HepG2 (cell line): ENCODE data around the gene EFEMP2. TPM values are rescaled to one million over a fixed set of nuclear protein-coding genes. Genes with fewer than 3 reads are reported as not detected.

ENCODE experiments used
- ATAC-seq: fragments of 200-7000 bp; cut with Tn5 transposase; 3 replicates; pipeline ENCODE4 v1.9.1; 2020; ENCODE audit warnings: mild to moderate bottlenecking, moderate library complexity
- BruUV-seq: library from RNA; stranded (reverse); fragments of 400-500 nt; replicated peaks from 2 replicates; lab custom pipeline; 2021; lab: Mats Ljungman, UMichigan
- CTCF ChIA-PET: fragments of 300-600 bp; formaldehyde crosslinking; extraction: SDS; loops from one replicate; lab custom pipeline; 2021; ENCODE audit warnings: low total read pairs, inconsistent platforms, low intra/inter-chr PET ratio; lab: Yijun Ruan, JAX
- POLR2A ChIA-PET: fragments of 350-600 bp; sonication (Branson Sonifier 250); formaldehyde crosslinking; loops from one replicate; lab custom pipeline; 2020; ENCODE audit warnings: antibody characterized with exemption, inconsistent platforms; lab: Yijun Ruan, JAX
- DNase-seq: peaks from one replicate; pipeline ENCODE4 v3.0.0-alpha.2; 2015; ENCODE audit warnings: low spot score
- FAIRE-seq: peaks from 3 replicates; lab custom pipeline; 2011; peaks lifted over from hg19 to GRCh38; lab: Jason Lieb, UNC
- H2AFZ ChIP-seq: one replicate; pipeline ENCODE4 v1.6.1; 2011; ENCODE audit warnings: low read length, inconsistent platforms
- H3K27ac ChIP-seq: fragments of 300-600 bp; 3 replicates; pipeline ENCODE4 v1.8.0; 2011; ENCODE audit warnings: mixed run types, mild to moderate bottlenecking, mixed read lengths, low read length, inconsistent platforms; ENCODE audit not compliant: insufficient read depth; ENCODE audit errors: extremely low read length
- H3K27me3 ChIP-seq, 2 experiments: fragments of 200-600 bp in 1 of 2; 2 replicates in 1 of 2; 3 replicates in 1 of 2; pipeline versions ENCODE4 v1.6.0 to v1.8.0; 2011; ENCODE audit warnings: low read length in 2 of 2, mild to moderate bottlenecking in 2 of 2, moderate library complexity in 2 of 2, inconsistent platforms in 1 of 2; ENCODE audit not compliant: insufficient read depth in 2 of 2, control insufficient read depth in 1 of 2
- H3K36me3 ChIP-seq, 2 experiments: fragments of 200-600 bp in 1 of 2; replicated peaks in 1 of 2; 2 replicates in 1 of 2; 3 replicates in 1 of 2; pipeline versions ENCODE4 v1.5.1 to v1.8.0; 2011; ENCODE audit warnings: low read length in 2 of 2, inconsistent platforms in 1 of 2; ENCODE audit not compliant: insufficient read depth in 2 of 2, control insufficient read depth in 1 of 2
- H3K4me1 ChIP-seq: 2 replicates; pipeline ENCODE4 v1.5.1; 2012; ENCODE audit warnings: low read length, inconsistent platforms; ENCODE audit not compliant: insufficient read depth
- H3K4me2 ChIP-seq: 2 replicates; pipeline ENCODE4 v1.6.0; 2011; ENCODE audit warnings: low read depth, low read length, inconsistent platforms
- H3K4me3 ChIP-seq, 3 experiments: fragments of 200-600 bp in 1 of 3; sonication (generic), shearing (Covaris generic) in 1 of 3; replicated peaks in 1 of 3; 2 replicates each; pipeline ENCODE4 v1.5.1; 2011 to 2016; ENCODE audit warnings: low read length in 3 of 3, inconsistent platforms in 2 of 3, low read depth in 2 of 3, mild to moderate bottlenecking in 2 of 3, control low read depth in 1 of 3, mixed read lengths in 1 of 3; ENCODE audit not compliant: insufficient read depth in 1 of 3
- H3K79me2 ChIP-seq: one replicate; pipeline ENCODE4 v1.6.1; 2011; ENCODE audit warnings: low read length, inconsistent platforms; ENCODE audit not compliant: insufficient read depth
- H3K9ac ChIP-seq: 2 replicates; pipeline ENCODE4 v1.6.0; 2011; ENCODE audit warnings: mild to moderate bottlenecking, low read depth, low read length, inconsistent platforms; ENCODE audit not compliant: insufficient read depth
- H3K9me3 ChIP-seq: 2 replicates; pipeline ENCODE4 v1.5.1; 2012; ENCODE audit warnings: mild to moderate bottlenecking, low read length
- H4K20me1 ChIP-seq: 2 replicates; pipeline ENCODE4 v1.6.0; 2011; ENCODE audit warnings: inconsistent platforms, mild to moderate bottlenecking, low read length, moderate library complexity; ENCODE audit not compliant: insufficient read depth
- AKAP8 ChIP-seq: sonication (generic); formaldehyde crosslinking; IDR thresholded peaks from 2 replicates; pipeline ENCODE4 v1.5.1; 2020; ENCODE audit warnings: mild to moderate bottlenecking, missing genetic modification reagents
- NFE2 ChIP-seq: sonication (generic); formaldehyde crosslinking; IDR thresholded peaks from 2 replicates; pipeline ENCODE4 v1.4.0; 2020; ENCODE audit warnings: missing genetic modification reagents
- POLR2A ChIP-seq, 2 experiments: IDR thresholded peaks; 2 replicates each; pipeline ENCODE4 v1.6.1; 2011; ENCODE audit warnings: low read depth in 2 of 2, low read length in 2 of 2, mild to moderate bottlenecking in 1 of 2, moderate library complexity in 1 of 2; ENCODE audit not compliant: insufficient read depth in 1 of 2
- POLR2G ChIP-seq: fragments of 200-400 bp; formaldehyde crosslinking; IDR thresholded peaks from 2 replicates; pipeline ENCODE4 v1.6.1; 2018; ENCODE audit warnings: mild to moderate bottlenecking, low read depth, low read length, moderate library complexity
- RCOR2 ChIP-seq: IDR thresholded peaks from 2 replicates; pipeline ENCODE4 v1.6.1; 2016; ENCODE audit warnings: missing biosample characterization, missing genetic modification reagents
- SAFB2 ChIP-seq: sonication (generic); formaldehyde crosslinking; IDR thresholded peaks from 2 replicates; pipeline ENCODE4 v1.5.1; 2020; ENCODE audit warnings: missing genetic modification reagents, low read depth, mild to moderate bottlenecking, borderline replicate concordance
- ZNF121 ChIP-seq: sonication (generic); formaldehyde crosslinking; IDR thresholded peaks from 2 replicates; pipeline ENCODE4 v1.5.0; 2020; ENCODE audit warnings: mild to moderate bottlenecking, missing genetic modification reagents
- ZNF20 ChIP-seq: sonication (generic); formaldehyde crosslinking; IDR thresholded peaks from 2 replicates; pipeline ENCODE4 v1.4.0; 2020; ENCODE audit warnings: mild to moderate bottlenecking, moderate library complexity, missing genetic modification reagents
- WGBS: methylation state at CpG from one replicate; pipeline ENCODE4 v1.1.6; 2017; ENCODE audit warnings: low lambda C conversion rate; 5-methylcytosine and 5-hydroxymethylcytosine counted together
- in situ Hi-C: cut with HindIII; loops from 2 replicates; pipeline ENCODE4 v1.10.0; 2017; ENCODE audit warnings: low pct_unique_long_range_greater_than_20kb; ENCODE audit not compliant: extremely low pct_ligation_motif_present
- intact Hi-C: fragments of 100-400 bp; cut with micrococcal nuclease; formaldehyde crosslinking; loops from one replicate; pipeline ENCODE4 v1.10.0; 2022; ENCODE audit not compliant: unreplicated experiment
- polyA plus RNA-seq, 8 experiments: library from polyadenylated mRNA; depleted of rRNA in 3 of 8; stranded (reverse) in 7 of 8; unstranded in 1 of 8; fragments of >200 nt; fragmentation: Illumina TruSeq in 4 of 8; extraction: Trizol in 4 of 8; gene quantifications; 2 replicates each; pipeline versions ENCODE4 v1.2.1 to v1.2.3, GENCODE V29; 2011 to 2016; ENCODE audit warnings: low read depth in 4 of 8, missing spikeins in 1 of 8, mixed read lengths in 1 of 8; ENCODE audit not compliant: insufficient read depth in 1 of 8
- total RNA-seq, 5 experiments: library from RNA; depleted of rRNA; stranded (reverse); fragments of >200 nt; fragmentation: Illumina TruSeq; extraction: Trizol; gene quantifications; 2 replicates each; pipeline ENCODE4 v1.2.3, GENCODE V29; 2016; ENCODE audit warnings: low read depth in 1 of 5
- TF ChIP-seq, protein P1 (sequence below): sonication (generic); formaldehyde crosslinking; IDR thresholded peaks from 2 replicates; pipeline ENCODE4 v1.9.0; 2022; ENCODE audit warnings: low read depth, missing genetic modification reagents
- TF ChIP-seq, protein P2 (sequence below): sonication (generic); formaldehyde crosslinking; IDR thresholded peaks from 2 replicates; pipeline ENCODE4 v1.4.0; 2020; ENCODE audit warnings: missing genetic modification reagents, borderline replicate concordance
- TF ChIP-seq, protein P3 (sequence below): sonication (generic); formaldehyde crosslinking; conservative IDR thresholded peaks from 2 replicates; pipeline ENCODE4 v1.8.1; 2023; ENCODE audit warnings: missing genetic modification reagents

Gene EFEMP2
- total and polyA plus RNA-seq, 2 of the 13 experiments (the other 11 are each of a cell fraction or from before 2014, with no cell fraction given): 7.4 to 29.7 TPM

DNA sequence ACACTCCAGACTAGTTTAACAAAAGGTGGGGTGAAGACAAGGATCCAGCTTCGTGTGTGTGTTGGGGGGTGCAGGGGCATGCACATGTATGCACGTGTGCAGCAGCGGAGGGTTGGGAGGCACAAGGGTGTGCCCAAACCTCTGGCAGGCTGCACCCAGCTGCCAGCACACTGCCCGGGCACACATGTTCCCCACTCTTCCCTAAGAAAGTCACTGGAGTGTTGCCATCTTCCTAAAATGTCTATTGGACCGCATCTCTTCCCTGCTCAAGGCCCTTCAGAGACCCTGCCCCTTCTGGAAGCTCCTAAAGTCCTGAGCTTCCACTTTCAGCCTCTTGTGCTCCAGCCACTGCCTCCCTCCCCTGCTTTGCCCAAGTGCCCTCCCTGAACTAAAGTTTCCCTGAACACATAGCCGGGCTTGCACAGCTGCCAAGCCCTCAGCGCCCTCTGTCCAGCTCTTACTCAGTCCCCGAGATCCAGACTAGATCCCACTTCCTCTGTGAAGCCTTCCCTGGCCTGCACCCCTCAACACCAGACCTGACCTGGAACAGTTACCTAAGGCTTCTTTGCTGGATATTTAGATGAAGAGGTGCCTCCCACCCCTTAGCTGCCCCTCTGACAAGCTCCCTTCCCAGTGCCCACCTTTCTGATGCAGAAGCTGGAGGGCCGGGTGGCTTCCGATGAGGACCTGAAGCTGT lies 20.6 kb downstream of the EFEMP2 start:
- intact Hi-C loops: no loop called here
- Histone ChIP-seq H3K4me3 (no peak overlapping the region), H2AFZ (no peak overlapping the region), H3K36me3 (peaks cover 14 to 34% of the 10 kb centered on the region in 2 experiments), H3K4me1 (peaks cover 74% of the 10 kb centered on the region), H3K27ac (no peak overlapping the region), H4K20me1 (peaks cover 43% of the 10 kb centered on the region), H3K9me3 (0 out of 2 replicates have a peak, but pooled peaks cover 4% of the 10 kb centered on the region), H3K27me3 (no peaks in the 10 kb centered on the region), H3K79me2 (peaks cover 14% of the 10 kb centered on the region), H3K4me2 (no peak overlapping the region), H3K9ac (no peak overlapping the region)
- DNase-seq (no peak), FAIRE-seq (no peak), ATAC-seq (no peak)
- 94% methylated on average over 8 of the region's 10 CpGs for WGBS
- no TSS peak for BruUV-seq
- in situ Hi-C loops: loop anchor here (10.0 kb wide), 1 partner anchor 297 kb away; the partner anchor contains the start of gene LTBP3
- ChIA-PET CTCF (no interaction called here), POLR2A (interaction anchor here (0.9 to 4.1 kb wide), 5 partner anchors 8 to 38 kb away, joined by 4 to 20 read pairs (median 6); partner anchors contain the start of genes CCDC85B and MUS81)
- no peak for TF ChIP-seq SAFB2 (CRISPR knock-in tag)
- TF ChIP-seq ZNF121 (CRISPR knock-in tag): no peak
- TF ChIP-seq POLR2A (IDR thresholded peaks at IDR 0.05; ENCODE audit: insufficient read depth in 1 of 2, low read depth in 2 of 2, low read length in 2 of 2): 0 out of 4 replicates have a peak, but pooled peaks of 1 of the 2 experiments have one; percentile 29
- TF ChIP-seq, protein P1, sequence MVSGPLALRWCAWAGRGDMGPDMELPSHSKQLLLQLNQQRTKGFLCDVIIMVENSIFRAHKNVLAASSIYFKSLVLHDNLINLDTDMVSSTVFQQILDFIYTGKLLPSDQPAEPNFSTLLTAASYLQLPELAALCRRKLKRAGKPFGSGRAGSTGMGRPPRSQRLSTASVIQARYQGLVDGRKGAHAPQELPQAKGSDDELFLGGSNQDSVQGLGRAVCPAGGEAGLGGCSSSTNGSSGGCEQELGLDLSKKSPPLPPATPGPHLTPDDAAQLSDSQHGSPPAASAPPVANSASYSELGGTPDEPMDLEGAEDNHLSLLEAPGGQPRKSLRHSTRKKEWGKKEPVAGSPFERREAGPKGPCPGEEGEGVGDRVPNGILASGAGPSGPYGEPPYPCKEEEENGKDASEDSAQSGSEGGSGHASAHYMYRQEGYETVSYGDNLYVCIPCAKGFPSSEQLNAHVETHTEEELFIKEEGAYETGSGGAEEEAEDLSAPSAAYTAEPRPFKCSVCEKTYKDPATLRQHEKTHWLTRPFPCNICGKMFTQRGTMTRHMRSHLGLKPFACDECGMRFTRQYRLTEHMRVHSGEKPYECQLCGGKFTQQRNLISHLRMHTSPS (CRISPR knock-in tag): no peak
- TF ChIP-seq, protein P2, sequence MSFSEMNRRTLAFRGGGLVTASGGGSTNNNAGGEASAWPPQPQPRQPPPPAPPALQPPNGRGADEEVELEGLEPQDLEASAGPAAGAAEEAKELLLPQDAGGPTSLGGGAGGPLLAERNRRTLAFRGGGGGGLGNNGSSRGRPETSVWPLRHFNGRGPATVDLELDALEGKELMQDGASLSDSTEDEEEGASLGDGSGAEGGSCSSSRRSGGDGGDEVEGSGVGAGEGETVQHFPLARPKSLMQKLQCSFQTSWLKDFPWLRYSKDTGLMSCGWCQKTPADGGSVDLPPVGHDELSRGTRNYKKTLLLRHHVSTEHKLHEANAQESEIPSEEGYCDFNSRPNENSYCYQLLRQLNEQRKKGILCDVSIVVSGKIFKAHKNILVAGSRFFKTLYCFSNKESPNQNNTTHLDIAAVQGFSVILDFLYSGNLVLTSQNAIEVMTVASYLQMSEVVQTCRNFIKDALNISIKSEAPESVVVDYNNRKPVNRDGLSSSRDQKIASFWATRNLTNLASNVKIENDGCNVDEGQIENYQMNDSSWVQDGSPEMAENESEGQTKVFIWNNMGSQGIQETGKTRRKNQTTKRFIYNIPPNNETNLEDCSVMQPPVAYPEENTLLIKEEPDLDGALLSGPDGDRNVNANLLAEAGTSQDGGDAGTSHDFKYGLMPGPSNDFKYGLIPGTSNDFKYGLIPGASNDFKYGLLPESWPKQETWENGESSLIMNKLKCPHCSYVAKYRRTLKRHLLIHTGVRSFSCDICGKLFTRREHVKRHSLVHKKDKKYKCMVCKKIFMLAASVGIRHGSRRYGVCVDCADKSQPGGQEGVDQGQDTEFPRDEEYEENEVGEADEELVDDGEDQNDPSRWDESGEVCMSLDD (CRISPR knock-in tag): no peak
- peak; percentile 61 for TF ChIP-seq POLR2G
- no peak for TF ChIP-seq RCOR2
- TF ChIP-seq, protein P3, sequence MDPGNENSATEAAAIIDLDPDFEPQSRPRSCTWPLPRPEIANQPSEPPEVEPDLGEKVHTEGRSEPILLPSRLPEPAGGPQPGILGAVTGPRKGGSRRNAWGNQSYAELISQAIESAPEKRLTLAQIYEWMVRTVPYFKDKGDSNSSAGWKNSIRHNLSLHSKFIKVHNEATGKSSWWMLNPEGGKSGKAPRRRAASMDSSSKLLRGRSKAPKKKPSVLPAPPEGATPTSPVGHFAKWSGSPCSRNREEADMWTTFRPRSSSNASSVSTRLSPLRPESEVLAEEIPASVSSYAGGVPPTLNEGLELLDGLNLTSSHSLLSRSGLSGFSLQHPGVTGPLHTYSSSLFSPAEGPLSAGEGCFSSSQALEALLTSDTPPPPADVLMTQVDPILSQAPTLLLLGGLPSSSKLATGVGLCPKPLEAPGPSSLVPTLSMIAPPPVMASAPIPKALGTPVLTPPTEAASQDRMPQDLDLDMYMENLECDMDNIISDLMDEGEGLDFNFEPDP (CRISPR knock-in tag): 0 out of 2 replicates have a peak, but pooled peaks have one; percentile 33
- TF ChIP-seq NFE2: no peak
- TF ChIP-seq ZNF20 (CRISPR knock-in tag): no peak
- TF ChIP-seq AKAP8 (CRISPR knock-in tag): peak; percentile 2; the same call in 1 of the 2 replicates
